ENCODE data around the gene TMEM59. TPM values are rescaled to one million over a fixed set of nuclear protein-coding genes. Genes with fewer than 3 reads are reported as not detected.

TMEM59 gene
- total and polyA plus RNA-seq, 8 donors: 95.7 to 322 (median 176) TPM

DNA sequence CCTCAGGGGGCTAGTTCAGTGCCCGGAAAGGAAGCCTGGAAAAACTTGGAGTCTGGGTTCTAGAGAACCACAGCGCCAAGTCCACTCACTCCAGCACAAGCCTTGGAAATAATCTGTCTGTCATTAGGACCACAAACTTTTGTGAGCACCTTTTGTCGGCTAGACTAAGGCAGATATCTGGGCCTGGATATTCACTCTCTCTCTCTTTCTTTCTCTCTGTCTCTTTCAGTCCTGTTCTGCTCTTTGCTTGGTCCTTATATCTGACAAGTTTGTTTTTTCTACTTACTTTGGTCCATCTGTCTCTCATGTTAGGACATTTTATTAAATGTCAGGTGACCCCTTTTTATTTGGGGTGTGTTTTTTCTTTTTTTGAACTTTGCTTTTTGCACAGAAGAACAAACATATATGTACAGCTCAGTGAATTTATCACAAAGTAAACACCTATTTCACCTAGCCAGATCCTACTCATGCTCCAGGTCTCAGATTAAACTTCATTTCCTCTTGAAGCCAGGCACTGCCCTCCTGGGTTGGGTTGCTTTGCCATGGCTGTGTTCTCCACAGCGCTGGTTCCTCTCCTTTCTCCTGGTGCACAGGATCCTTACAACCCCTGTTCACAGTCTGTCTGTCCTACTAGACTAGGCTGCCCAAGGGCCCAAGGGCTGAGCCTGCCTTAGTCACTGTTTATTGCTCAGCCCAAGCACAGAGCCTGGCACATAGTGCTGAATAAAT, 41.2 kb upstream of the TMEM59 start:
- H3K27me3 ChIP-seq: no peaks in the 10 kb centered on the region
- 35 to 56% (median 44%) methylated on average over 4 of the region's 4 CpGs for WGBS, 5 donors
- peaks cover 16 to 42% (median 19%) of the 10 kb centered on the region in 4 donors for H3K4me1 ChIP-seq
- TF ChIP-seq, protein P1, sequence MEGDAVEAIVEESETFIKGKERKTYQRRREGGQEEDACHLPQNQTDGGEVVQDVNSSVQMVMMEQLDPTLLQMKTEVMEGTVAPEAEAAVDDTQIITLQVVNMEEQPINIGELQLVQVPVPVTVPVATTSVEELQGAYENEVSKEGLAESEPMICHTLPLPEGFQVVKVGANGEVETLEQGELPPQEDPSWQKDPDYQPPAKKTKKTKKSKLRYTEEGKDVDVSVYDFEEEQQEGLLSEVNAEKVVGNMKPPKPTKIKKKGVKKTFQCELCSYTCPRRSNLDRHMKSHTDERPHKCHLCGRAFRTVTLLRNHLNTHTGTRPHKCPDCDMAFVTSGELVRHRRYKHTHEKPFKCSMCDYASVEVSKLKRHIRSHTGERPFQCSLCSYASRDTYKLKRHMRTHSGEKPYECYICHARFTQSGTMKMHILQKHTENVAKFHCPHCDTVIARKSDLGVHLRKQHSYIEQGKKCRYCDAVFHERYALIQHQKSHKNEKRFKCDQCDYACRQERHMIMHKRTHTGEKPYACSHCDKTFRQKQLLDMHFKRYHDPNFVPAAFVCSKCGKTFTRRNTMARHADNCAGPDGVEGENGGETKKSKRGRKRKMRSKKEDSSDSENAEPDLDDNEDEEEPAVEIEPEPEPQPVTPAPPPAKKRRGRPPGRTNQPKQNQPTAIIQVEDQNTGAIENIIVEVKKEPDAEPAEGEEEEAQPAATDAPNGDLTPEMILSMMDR (IDR thresholded peaks at IDR 0.05): no peak
- peak in 2 of 3 donors; percentile 6 to 72 for TF ChIP-seq POLR2AphosphoS5 (IDR thresholded peaks at IDR 0.05)
- TF ChIP-seq EP300 (IDR thresholded peaks at IDR 0.05): no peak
- no peak for TF ChIP-seq POLR2A (IDR thresholded peaks at IDR 0.05)
- intact Hi-C loops (cut with DNase I; ENCODE audit: low total_unique reads): no loop called here
- H3K9me3 ChIP-seq: no peaks in the 10 kb centered on the region
- H3K36me3 ChIP-seq: peaks cover 0 to 25% (median 19%) of the 10 kb centered on the region in 4 donors
- peak; percentile 60 to 66 for DNase-seq
- peak overlapping the region; percentile 70 to 87 (median 85) for H3K27ac ChIP-seq
- H3K4me3 ChIP-seq: no peak overlapping the region

DNA sequence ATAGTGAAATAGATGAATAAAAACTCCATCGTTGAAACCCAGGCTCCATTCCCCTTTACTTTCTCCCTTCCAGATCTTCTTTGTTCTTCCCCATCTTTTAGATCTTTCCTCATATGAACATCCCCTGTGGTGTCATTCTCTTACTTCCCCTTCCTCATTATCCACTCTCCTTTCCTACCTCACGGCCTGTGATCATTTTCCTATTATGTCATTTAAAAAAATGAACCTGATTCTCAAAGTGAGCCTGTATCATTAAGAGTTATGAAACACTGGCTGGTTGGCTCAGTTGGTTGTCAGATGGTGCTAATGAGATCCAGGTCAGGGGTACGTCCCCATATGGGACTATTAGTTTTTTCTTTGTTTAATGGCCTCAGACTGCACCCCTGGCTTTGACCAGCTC, 38.7 kb upstream of the TMEM59 start:
- Histone ChIP-seq H3K36me3 (peaks cover 0 to 20% (median 12%) of the 10 kb centered on the region in 4 donors), H3K4me3 (no peak overlapping the region), H3K27me3 (no peaks in the 10 kb centered on the region), H3K27ac (peak overlapping the region in 1 of 5 donors; percentile 85), H3K9me3 (no peaks in the 10 kb centered on the region), H3K4me1 (peaks cover 16 to 37% (median 18%) of the 10 kb centered on the region in 4 donors)
- no peak for DNase-seq
- intact Hi-C loops (cut with DNase I; ENCODE audit: low total_unique reads): no loop called here
- TF ChIP-seq POLR2AphosphoS5 (IDR thresholded peaks at IDR 0.05) (no peak), POLR2A (IDR thresholded peaks at IDR 0.05) (no peak), EP300 (IDR thresholded peaks at IDR 0.05) (no peak)
- TF ChIP-seq, protein P1 (IDR thresholded peaks at IDR 0.05): no peak
- WGBS, 5 donors: 85 to 95% (median 93%) methylated on average over 3 of the region's 3 CpGs

DNA sequence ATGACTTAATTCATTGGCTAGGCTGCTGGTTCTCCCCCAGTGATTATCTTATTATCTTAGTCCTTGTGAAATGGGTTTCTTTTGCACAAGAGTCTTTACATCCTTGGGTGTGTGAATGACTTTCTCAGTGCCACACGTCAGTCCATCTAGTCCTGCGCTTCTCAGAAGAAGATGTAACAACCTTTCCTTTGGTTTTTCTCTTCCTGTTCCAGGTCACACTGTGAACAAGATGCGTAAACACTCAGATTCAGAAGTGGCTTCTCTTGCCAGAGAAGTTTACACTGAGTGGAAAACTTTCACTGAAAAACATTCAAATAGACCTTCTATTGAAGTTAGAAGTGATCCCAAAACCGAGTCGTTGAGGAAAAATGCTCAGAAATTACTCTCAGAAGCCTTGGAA, 35.4 kb upstream of the TMEM59 start:
- Histone ChIP-seq H3K4me1 (peaks cover 0 to 10% (median 5%) of the 10 kb centered on the region in 4 donors), H3K27me3 (no peaks in the 10 kb centered on the region), H3K9me3 (no peaks in the 10 kb centered on the region), H3K27ac (no peak overlapping the region), H3K4me3 (no peak overlapping the region), H3K36me3 (peaks cover 0 to 16% (median 6%) of the 10 kb centered on the region in 4 donors)
- intact Hi-C loops (cut with DNase I; ENCODE audit: low total_unique reads): no loop called here
- WGBS, 5 donors: 87 to 98% (median 91%) methylated on average over 5 of the region's 5 CpGs
- no peak for DNase-seq
- TF ChIP-seq, protein P1 (IDR thresholded peaks at IDR 0.05): no peak
- TF ChIP-seq POLR2AphosphoS5 (IDR thresholded peaks at IDR 0.05): no peak
- no peak for TF ChIP-seq EP300 (IDR thresholded peaks at IDR 0.05)
- no peak for TF ChIP-seq POLR2A (IDR thresholded peaks at IDR 0.05)

DNA sequence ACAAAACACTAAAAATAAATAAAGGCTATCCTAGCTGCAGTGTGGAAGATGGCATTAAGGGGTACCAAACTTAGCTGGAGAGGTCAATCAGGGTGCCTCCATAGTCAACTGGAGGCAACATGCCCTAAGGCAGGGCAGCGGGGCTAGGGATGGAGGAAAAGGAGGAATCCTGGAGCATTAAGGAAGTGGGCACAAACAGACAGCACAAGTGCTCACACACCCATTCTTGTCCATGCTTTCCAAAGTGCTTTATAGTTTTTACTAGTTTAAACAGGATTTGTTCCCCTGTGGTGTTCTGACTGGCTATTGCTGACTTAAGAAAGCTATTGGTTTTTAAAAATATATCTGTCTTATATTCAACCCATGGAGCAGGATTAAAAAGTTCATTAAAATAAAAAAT, 33.8 kb upstream of the TMEM59 start:
- Histone ChIP-seq H3K4me1 (peaks cover 0 to 2% (median 0%) of the 10 kb centered on the region in 4 donors), H3K36me3 (peaks cover 0 to 16% (median 6%) of the 10 kb centered on the region in 4 donors), H3K27me3 (no peaks in the 10 kb centered on the region), H3K9me3 (no peaks in the 10 kb centered on the region), H3K4me3 (no peak overlapping the region), H3K27ac (no peak overlapping the region)
- DNase-seq: no peak
- 88 to 94% (median 90%) methylated on average over 1 of the region's 1 CpG for WGBS, 5 donors
- intact Hi-C loops (cut with DNase I; ENCODE audit: low total_unique reads): no loop called here
- TF ChIP-seq EP300 (IDR thresholded peaks at IDR 0.05): no peak
- TF ChIP-seq, protein P1 (IDR thresholded peaks at IDR 0.05): no peak
- TF ChIP-seq POLR2AphosphoS5 (IDR thresholded peaks at IDR 0.05): no peak
- no peak for TF ChIP-seq POLR2A (IDR thresholded peaks at IDR 0.05)

Data from stomach (tissue), 9 donors.